NCI-H526 (cell line): ENCODE measurements around the gene MTHFSD.

Experiments
- DNase-seq, 2 experiments: peaks; one replicate each; lab custom pipeline; 2025; lab: John Stamatoyannopoulos, UW

The MTHFSD gene

GRCh38 chr16:86570558-86571529 lies 15.8 kb upstream of the MTHFSD start:
- DNase-seq = no peak

DNA sequence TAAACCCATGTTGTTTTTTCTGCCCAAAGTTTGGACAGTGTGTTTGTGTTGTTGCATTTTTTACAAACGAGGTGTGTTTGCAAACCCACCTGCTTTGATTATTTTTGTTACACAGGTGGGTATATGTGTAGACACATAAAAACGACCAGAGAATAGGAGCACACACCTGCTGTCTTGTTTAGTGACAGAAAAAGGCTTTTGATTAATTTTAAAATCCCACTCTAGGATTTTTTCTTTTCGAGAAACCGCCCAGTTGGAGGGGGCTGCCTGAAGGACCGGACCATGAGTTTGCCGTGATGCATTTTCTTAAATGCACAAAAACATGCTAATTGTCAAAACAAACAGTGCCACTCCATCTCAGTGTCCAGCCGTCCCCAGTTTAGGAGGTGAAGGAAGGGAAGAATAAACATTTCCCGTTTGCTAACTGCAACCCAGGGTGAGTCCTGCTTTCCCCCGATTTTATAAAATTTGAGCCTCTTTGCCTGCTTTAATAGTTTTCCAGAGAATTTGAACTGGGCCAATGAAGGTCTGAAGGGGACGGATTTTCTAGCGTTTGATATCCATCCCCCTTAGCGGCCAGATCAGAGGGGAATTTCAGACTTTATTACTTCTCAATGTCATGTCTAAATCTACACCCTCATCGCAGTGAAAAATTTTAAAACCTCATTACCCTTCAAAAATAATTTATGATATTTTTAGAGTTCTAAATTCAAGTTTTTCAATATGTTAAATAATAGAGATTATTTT lies 14.8 kb upstream of the MTHFSD start:
- DNase-seq = no peak

GRCh38 chr16:86568677-86569623 lies 13.9 kb upstream of the MTHFSD start:
- DNase-seq = no peak

DNA sequence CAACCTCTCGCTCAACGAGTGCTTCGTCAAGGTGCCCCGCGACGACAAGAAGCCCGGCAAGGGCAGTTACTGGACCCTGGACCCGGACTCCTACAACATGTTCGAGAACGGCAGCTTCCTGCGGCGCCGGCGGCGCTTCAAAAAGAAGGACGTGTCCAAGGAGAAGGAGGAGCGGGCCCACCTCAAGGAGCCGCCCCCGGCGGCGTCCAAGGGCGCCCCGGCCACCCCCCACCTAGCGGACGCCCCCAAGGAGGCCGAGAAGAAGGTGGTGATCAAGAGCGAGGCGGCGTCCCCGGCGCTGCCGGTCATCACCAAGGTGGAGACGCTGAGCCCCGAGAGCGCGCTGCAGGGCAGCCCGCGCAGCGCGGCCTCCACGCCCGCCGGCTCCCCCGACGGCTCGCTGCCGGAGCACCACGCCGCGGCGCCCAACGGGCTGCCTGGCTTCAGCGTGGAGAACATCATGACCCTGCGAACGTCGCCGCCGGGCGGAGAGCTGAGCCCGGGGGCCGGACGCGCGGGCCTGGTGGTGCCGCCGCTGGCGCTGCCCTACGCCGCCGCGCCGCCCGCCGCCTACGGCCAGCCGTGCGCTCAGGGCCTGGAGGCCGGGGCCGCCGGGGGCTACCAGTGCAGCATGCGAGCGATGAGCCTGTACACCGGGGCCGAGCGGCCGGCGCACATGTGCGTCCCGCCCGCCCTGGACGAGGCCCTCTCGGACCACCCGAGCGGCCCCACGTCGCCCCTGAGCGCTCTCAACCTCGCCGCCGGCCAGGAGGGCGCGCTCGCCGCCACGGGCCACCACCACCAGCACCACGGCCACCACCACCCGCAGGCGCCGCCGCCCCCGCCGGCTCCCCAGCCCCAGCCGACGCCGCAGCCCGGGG lies 12.9 kb upstream of the MTHFSD start:
- no peak for DNase-seq

GRCh38 chr16:86566966-86567700 lies 12.1 kb upstream of the MTHFSD start:
- DNase-seq = no peak

DNA sequence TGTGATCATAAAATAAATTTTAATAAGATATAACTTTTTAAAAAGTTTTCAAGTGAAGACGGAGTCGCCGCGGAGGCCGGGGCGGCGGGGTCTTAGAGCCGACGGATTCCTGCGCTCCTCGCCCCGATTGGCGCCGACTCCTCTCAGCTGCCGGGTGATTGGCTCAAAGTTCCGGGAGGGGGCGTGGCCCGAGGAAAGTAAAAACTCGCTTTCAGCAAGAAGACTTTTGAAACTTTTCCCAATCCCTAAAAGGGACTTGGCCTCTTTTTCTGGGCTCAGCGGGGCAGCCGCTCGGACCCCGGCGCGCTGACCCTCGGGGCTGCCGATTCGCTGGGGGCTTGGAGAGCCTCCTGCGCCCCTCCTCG lies 11.5 kb upstream of the MTHFSD start, which contains the start of gene FOXC2:
Gene FOXC2, plus strand, starts transcription at position 229 of the 365 bp plus-strand sequence. CDS start 507 bp downstream, outside the sequence.
- no peak for DNase-seq

- no peak for DNase-seq
Observed at GRCh38 chr16:86565644-86566511, 10.8 kb upstream of the MTHFSD start.

DNA sequence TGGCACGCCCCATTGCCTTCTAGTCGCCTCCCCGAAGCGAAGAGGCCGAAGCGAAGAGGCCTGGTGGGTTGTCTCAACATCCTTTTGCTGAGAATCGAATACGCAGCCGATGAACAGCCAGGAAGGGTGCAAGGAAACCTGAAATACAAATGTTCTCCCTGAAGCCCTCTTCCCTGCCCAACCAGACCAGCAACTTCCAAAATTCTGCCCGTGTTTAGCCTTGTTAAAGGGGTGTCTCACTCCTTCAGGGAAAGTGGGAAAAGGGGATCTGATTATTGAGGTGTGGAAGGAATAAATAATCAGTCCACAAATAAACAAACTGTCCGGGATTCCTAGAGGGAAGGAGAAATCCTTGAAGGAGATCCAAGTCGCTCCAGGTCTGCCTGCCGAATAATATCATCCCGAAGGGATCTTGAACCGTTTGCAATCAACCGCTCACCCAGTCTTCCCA lies 10.2 kb upstream of the MTHFSD start:
- DNase-seq = no peak

DNA sequence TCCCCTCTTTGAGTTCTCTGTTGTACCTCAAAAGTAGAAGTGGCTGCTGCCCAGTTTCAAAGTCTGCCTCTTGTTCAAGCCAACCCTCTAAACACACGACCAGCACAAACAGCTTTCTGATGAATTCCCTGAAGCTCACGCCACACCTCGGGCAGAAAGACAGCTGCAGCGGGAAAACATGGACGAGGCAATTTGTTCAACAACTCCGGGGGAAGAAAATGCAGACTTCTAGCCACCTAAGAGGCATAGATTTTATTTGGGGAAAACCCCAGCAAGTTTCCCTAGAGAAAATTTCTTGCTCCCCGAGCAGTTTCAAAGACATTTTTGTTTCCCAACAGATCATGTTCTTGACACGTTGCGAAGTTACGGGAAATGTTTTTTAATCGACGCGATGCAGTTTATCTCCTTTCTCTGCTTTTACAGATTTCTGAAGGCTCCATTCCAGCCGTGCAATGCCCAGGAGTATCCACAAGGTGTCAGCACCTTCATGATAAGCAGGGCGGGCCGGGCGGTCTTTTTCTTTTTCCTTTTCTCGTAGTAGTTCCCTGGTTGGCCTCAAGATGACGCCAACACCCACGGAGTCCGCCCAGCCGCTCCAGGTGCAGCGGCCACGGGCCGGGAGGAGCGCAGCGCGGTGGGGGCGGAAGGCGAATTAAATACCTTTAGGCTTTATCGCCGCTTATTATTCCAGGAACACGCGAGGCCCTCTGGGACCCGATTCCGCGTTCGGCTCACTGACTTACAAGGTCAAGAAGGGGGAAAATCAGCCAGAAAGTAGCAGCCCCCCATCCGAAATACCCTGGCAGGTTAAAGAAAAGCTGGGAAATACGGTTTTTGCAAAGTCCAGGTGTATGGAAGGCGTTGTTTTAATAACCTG lies 8.7 kb upstream of the MTHFSD start:
- peak; percentile 55 to 82 for DNase-seq

- DNase-seq = no peak
Observed at GRCh38 chr16:86562356-86562755, 7.3 kb upstream of the MTHFSD start.

DNA sequence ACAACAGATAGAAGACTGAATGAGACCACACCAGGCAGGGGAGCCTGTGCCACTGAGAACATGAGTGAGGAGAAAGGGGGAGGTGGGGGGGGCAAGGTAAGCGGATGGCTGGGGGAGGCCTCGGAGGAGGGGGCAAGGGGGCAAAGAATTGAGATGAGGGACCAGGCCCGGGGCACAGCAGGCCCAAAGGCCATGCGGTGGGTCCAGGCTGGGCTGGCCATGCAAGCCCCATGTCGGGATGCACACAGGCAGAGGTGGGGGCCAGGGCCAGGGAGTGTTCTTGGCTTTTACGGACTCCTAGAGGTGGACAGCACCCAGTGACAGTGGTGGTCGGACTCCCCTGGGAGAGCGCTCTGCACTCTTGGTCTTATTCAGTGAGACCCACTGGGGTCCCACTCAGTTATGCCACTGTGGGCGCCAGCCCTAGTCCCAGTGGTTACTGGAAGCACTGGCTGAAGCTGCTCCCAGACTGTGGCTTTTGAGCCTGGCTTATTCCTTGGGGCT lies 4.8 kb upstream of the MTHFSD start:
- no peak for DNase-seq

DNA sequence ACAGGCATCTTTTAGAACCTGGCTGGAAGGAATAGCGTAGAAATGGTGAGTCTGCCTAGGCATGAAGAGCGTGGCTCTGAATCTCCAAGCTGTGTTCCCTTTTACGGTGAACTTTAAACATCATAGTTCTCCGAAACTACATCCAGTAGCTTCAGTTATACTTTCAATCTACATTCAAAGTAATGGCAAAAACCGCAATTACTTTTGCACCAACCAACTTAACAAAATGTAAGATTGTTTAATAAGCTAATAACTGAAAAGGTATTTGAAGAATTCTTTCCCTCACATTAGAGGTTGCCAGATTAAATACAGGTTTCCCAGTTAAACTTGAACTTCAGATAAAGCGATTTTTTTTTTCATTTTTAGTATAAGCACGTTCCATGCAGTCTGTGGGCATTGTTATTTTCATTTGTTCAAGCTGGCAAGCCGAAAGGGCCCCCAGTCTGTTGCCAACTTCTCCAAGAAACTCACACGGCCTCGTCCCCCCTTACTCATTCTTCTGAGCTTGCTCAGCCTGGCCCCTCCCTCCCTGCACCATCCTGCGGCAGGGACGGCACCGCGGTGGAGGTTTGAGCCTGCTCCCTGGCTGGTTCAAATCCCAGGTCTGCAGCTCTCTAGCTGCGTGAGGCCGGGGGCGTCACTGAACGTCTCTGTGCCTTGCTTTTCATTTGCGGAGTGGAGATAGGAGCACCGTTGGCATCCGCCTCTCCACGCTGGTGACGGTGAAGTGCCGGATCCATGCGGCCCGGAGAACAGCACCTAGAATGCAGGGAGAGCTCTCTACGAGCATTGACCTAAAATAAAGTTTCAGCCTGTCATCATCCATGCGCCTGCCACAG lies 3.5 kb upstream of the MTHFSD start:
- DNase-seq = no peak

DNA sequence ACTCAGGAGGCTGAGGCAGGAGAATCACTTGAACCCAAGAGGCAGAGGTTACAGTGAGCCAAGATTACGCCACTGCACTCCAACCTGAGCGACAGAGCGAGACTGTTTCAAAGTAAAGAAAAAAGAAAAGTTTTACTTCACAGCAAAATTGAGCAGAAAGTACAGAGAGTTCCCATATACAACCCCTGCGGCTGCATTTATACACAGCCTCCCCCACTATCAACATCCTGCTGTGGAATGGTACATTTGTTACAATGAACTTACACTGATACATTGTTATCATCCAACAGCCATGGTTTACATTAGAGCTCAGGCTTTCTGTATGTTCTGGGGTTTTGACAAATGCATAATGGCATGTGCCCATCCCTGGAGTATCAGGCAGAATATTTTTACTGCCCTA lies 2.6 kb upstream of the MTHFSD start:
- no peak for DNase-seq

GRCh38 chr16:86556576-86556975 lies 1.5 kb upstream of the MTHFSD start:
- DNase-seq = no peak

- no peak for DNase-seq
Observed at GRCh38 chr16:86555704-86556075, 655 bp upstream of the MTHFSD start.

- no peak for DNase-seq
Observed at GRCh38 chr16:86554599-86554916, 477 bp downstream of the MTHFSD start.

GRCh38 chr16:86553356-86553755 lies 1.7 kb downstream of the MTHFSD start:
- DNase-seq = no peak
